ENCODE data around the gene SUGCT.

The SUGCT gene

GRCh38 chr7:40866601-40867000 lies 731.8 kb downstream of the SUGCT start:
- no peak for TF ChIP-seq CREB1 (IDR thresholded peaks at IDR 0.05; ENCODE audit: low read depth)
- TF ChIP-seq TEAD4 (IDR thresholded peaks at IDR 0.05) = no peak
- TF ChIP-seq EGR1 (IDR thresholded peaks at IDR 0.05) = no peak
- no peak for TF ChIP-seq CEBPB (IDR thresholded peaks at IDR 0.05)
- no peak for TF ChIP-seq TAF1 (IDR thresholded peaks at IDR 0.05; ENCODE audit: low read depth)
- TF ChIP-seq RAD21 (IDR thresholded peaks at IDR 0.05; ENCODE audit: low read depth) = no peak
- TF ChIP-seq, protein P1, sequence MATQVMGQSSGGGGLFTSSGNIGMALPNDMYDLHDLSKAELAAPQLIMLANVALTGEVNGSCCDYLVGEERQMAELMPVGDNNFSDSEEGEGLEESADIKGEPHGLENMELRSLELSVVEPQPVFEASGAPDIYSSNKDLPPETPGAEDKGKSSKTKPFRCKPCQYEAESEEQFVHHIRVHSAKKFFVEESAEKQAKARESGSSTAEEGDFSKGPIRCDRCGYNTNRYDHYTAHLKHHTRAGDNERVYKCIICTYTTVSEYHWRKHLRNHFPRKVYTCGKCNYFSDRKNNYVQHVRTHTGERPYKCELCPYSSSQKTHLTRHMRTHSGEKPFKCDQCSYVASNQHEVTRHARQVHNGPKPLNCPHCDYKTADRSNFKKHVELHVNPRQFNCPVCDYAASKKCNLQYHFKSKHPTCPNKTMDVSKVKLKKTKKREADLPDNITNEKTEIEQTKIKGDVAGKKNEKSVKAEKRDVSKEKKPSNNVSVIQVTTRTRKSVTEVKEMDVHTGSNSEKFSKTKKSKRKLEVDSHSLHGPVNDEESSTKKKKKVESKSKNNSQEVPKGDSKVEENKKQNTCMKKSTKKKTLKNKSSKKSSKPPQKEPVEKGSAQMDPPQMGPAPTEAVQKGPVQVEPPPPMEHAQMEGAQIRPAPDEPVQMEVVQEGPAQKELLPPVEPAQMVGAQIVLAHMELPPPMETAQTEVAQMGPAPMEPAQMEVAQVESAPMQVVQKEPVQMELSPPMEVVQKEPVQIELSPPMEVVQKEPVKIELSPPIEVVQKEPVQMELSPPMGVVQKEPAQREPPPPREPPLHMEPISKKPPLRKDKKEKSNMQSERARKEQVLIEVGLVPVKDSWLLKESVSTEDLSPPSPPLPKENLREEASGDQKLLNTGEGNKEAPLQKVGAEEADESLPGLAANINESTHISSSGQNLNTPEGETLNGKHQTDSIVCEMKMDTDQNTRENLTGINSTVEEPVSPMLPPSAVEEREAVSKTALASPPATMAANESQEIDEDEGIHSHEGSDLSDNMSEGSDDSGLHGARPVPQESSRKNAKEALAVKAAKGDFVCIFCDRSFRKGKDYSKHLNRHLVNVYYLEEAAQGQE (IDR thresholded peaks at IDR 0.05; ENCODE audit: low read depth) = no peak
- TF ChIP-seq FOXM1 (IDR thresholded peaks at IDR 0.05; ENCODE audit: borderline replicate concordance, low read depth) = no peak
- TF ChIP-seq, protein P2, sequence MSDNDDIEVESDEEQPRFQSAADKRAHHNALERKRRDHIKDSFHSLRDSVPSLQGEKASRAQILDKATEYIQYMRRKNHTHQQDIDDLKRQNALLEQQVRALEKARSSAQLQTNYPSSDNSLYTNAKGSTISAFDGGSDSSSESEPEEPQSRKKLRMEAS (IDR thresholded peaks at IDR 0.05) = no peak
- TF ChIP-seq TCF12 (IDR thresholded peaks at IDR 0.05; ENCODE audit: low read depth) = no peak
- no peak for TF ChIP-seq EP300 (IDR thresholded peaks at IDR 0.05; ENCODE audit: borderline replicate concordance)
- no peak for TF ChIP-seq YY1 (IDR thresholded peaks at IDR 0.05; ENCODE audit: low read depth)
- TF ChIP-seq, protein P3, sequence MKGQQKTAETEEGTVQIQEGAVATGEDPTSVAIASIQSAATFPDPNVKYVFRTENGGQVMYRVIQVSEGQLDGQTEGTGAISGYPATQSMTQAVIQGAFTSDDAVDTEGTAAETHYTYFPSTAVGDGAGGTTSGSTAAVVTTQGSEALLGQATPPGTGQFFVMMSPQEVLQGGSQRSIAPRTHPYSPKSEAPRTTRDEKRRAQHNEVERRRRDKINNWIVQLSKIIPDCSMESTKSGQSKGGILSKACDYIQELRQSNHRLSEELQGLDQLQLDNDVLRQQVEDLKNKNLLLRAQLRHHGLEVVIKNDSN (IDR thresholded peaks at IDR 0.05) = no peak
- TF ChIP-seq NFIC (IDR thresholded peaks at IDR 0.05) = no peak

DNA sequence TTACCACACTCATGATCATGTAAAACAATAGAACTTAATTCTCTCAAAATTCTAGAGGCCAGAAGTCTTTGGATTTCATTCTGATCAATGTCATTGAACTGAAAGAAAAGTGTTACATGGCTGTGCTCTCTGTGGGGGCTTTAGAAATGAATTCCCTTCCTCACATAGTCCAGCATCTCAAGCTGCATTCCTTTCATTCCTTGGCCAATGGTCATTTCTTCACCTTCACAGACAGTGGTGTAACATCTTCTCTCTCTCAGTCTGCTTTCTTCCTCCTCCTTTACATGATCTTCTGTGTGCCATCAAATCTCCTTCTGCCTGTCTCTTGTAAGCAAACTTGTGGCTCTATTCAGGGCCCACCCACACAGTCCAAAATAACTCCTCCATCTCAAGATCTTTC lies 735.3 kb downstream of the SUGCT start:
- no peak for TF ChIP-seq YY1 (IDR thresholded peaks at IDR 0.05; ENCODE audit: low read depth)
- TF ChIP-seq EP300 (IDR thresholded peaks at IDR 0.05; ENCODE audit: borderline replicate concordance) = no peak
- no peak for TF ChIP-seq EGR1 (IDR thresholded peaks at IDR 0.05)
- TF ChIP-seq, protein P1 (IDR thresholded peaks at IDR 0.05; ENCODE audit: low read depth) = no peak
- TF ChIP-seq TCF12 (IDR thresholded peaks at IDR 0.05; ENCODE audit: low read depth) = no peak
- no peak for TF ChIP-seq TEAD4 (IDR thresholded peaks at IDR 0.05)
- TF ChIP-seq, protein P3 (IDR thresholded peaks at IDR 0.05) = no peak
- TF ChIP-seq ZBTB7A (IDR thresholded peaks at IDR 0.05; ENCODE audit: low read depth) = no peak

DNA sequence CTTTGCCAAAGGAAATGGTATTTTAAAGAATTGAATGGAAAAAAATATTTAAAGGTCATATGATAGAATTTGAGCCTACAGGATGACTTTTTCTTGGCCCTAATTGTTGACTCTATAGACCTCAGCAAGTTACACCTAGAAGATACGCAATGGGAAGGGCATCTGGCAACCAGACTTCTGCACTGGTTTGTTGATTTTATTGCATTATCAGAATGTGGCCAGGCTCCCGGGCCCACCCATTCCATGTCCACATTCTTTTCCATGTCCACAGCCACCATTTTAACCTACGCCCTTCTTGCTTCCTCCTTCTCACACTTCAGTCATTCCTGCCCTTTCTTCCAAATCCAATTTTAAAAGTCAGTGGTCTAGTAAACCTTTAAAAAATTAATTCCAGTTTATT lies 738.4 kb downstream of the SUGCT start:
- no peak for TF ChIP-seq CREB1 (IDR thresholded peaks at IDR 0.05; ENCODE audit: low read depth)
- TF ChIP-seq CEBPB (IDR thresholded peaks at IDR 0.05) = no peak
- no peak for TF ChIP-seq FOXM1 (IDR thresholded peaks at IDR 0.05; ENCODE audit: borderline replicate concordance, low read depth)
- no peak for TF ChIP-seq EGR1 (IDR thresholded peaks at IDR 0.05)
- TF ChIP-seq YY1 (IDR thresholded peaks at IDR 0.05; ENCODE audit: low read depth) = no peak

DNA sequence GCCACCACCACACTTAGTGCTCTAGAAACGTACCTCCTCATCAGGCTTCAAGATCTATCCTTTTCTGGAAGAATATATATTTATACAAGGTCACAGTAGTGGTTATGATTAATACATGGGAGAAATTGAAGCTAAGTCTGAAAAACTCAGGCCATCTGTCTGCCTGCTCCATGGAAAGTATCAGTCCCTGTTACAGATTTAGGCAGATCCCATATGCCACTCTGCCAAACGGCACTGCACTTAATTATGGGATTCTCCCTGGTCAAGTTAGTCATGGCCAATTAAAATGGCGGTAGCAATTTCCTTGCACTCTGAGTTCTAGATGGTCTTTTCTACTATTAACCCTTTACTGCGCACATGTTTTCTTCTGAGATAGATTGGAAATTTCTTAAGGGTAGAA lies 740.0 kb downstream of the SUGCT start:
- TF ChIP-seq FOXM1 (IDR thresholded peaks at IDR 0.05; ENCODE audit: borderline replicate concordance, low read depth) (no peak), YY1 (IDR thresholded peaks at IDR 0.05; ENCODE audit: low read depth) (no peak), NFIC (IDR thresholded peaks at IDR 0.05) (no peak), EP300 (IDR thresholded peaks at IDR 0.05; ENCODE audit: borderline replicate concordance) (no peak), TCF12 (IDR thresholded peaks at IDR 0.05; ENCODE audit: low read depth) (no peak), CEBPB (IDR thresholded peaks at IDR 0.05) (no peak), RAD21 (IDR thresholded peaks at IDR 0.05; ENCODE audit: low read depth) (no peak), TAF1 (IDR thresholded peaks at IDR 0.05; ENCODE audit: low read depth) (no peak), EGR1 (IDR thresholded peaks at IDR 0.05) (no peak), TEAD4 (IDR thresholded peaks at IDR 0.05) (no peak), CREB1 (IDR thresholded peaks at IDR 0.05; ENCODE audit: low read depth) (no peak), ZBTB7A (IDR thresholded peaks at IDR 0.05; ENCODE audit: low read depth) (no peak)
- TF ChIP-seq, protein P3 (IDR thresholded peaks at IDR 0.05) = no peak
- TF ChIP-seq, protein P1 (IDR thresholded peaks at IDR 0.05; ENCODE audit: low read depth) = no peak
- TF ChIP-seq, protein P2 (IDR thresholded peaks at IDR 0.05) = no peak

Measured in Ishikawa (cell line).